SK-N-MC (cell line): ENCODE data around the gene SMIM11.

Source experiments
- EZH2 ChIP-seq: fragments of 200-600 bp; sonication (generic); IDR thresholded peaks from one replicate; pipeline ENCODE4 v1.6.1; 2017; ENCODE audit warnings: antibody characterized with exemption
- POLR2AphosphoS5 ChIP-seq: IDR thresholded peaks from 2 replicates; pipeline ENCODE4 v1.6.1; 2012; ENCODE audit warnings: mild to moderate bottlenecking, low read depth, low read length, borderline replicate concordance

DNA sequence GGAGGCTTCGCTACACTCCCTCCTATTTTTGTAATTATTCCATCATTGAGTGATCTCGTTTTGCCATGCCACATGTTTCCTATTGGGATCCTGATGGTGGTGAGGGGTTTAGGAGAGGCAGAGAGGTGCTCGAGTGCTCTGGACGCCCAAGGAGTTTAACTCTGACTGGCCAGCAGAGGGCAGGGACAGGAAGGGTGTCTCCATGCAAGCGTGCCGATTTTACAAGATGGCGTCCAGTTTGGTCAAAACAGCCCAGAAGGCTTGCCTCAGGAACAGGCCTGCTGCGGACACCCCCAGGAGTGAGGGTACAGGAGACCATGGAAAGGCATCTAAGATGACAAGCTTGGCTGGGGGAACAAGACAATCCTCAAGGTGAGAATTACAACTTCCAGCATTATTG lies 45.3 kb upstream of the SMIM11 start:
- TF ChIP-seq POLR2AphosphoS5 (no peak), EZH2 (no peak)
